MCF 10A (cell line): ENCODE results near the gene DDX56. TPM values are rescaled to one million over a fixed set of nuclear protein-coding genes. Genes with fewer than 3 reads are reported as not detected.

Source experiments
- BruUV-seq: library from RNA; stranded (reverse); fragments of 400-500 nt; replicated peaks from 2 replicates; lab custom pipeline; 2021; lab: Mats Ljungman, UMichigan
- CTCF ChIA-PET: fragments of 300-600 bp; sonication (Branson Sonifier 250); formaldehyde crosslinking; extraction: SDS; loops from one replicate; lab custom pipeline; 2021; ENCODE audit warnings: antibody characterized with exemption, inconsistent platforms; lab: Yijun Ruan, JAX
- POLR2A ChIA-PET: fragments of 300-600, 350-650 bp; sonication (Branson Sonifier 250); formaldehyde crosslinking; extraction: SDS; loops from one replicate; lab custom pipeline; 2020; ENCODE audit warnings: antibody characterized with exemption, inconsistent platforms; lab: Yijun Ruan, JAX
- DNase-seq: peaks from one replicate; pipeline ENCODE4 v3.0.0-alpha.2; 2018; ENCODE audit not compliant: unreplicated experiment
- H3K27ac Mint-ChIP-seq: one replicate; pipeline ENCODE4 v1.8.0; 2022; ENCODE audit warnings: mild to moderate bottlenecking, low read depth, mixed read lengths; ENCODE audit not compliant: unreplicated experiment
- H3K27me3 Mint-ChIP-seq: one replicate; pipeline ENCODE4 v1.8.0; 2022; ENCODE audit warnings: mixed read lengths; ENCODE audit not compliant: insufficient read depth, unreplicated experiment
- H3K36me3 Mint-ChIP-seq: one replicate; pipeline ENCODE4 v1.8.0; 2022; ENCODE audit warnings: mild to moderate bottlenecking, moderate library complexity, mixed read lengths; ENCODE audit not compliant: insufficient read depth, unreplicated experiment
- H3K4me1 Mint-ChIP-seq: one replicate; pipeline ENCODE4 v1.8.0; 2022; ENCODE audit warnings: mixed read lengths; ENCODE audit not compliant: insufficient read depth, unreplicated experiment
- H3K4me3 Mint-ChIP-seq: one replicate; pipeline ENCODE4 v1.8.0; 2022; ENCODE audit warnings: mild to moderate bottlenecking, moderate library complexity, mixed read lengths; ENCODE audit not compliant: unreplicated experiment
- H3K9me3 Mint-ChIP-seq: one replicate; pipeline ENCODE4 v1.8.0; 2022; ENCODE audit warnings: mixed read lengths; ENCODE audit not compliant: unreplicated experiment
- intact Hi-C: fragments of 100-400 bp; cut with micrococcal nuclease; formaldehyde crosslinking; loops from 2 replicates; pipeline ENCODE4 v1.14.1; 2022
- total RNA-seq: library from RNA; stranded (reverse); gene quantifications from 2 replicates; pipeline ENCODE4 v1.2.3, GENCODE V29; 2022
- TF ChIP-seq, protein P1 (sequence below): fragments of 200-600 bp; IDR thresholded peaks from one replicate; pipeline ENCODE4 v1.8.0; 2022; ENCODE audit warnings: antibody characterized with exemption, mild to moderate bottlenecking; ENCODE audit not compliant: unreplicated experiment

DDX56 gene
- total RNA-seq, 1 experiment from 2014 or later = 104 TPM

DNA sequence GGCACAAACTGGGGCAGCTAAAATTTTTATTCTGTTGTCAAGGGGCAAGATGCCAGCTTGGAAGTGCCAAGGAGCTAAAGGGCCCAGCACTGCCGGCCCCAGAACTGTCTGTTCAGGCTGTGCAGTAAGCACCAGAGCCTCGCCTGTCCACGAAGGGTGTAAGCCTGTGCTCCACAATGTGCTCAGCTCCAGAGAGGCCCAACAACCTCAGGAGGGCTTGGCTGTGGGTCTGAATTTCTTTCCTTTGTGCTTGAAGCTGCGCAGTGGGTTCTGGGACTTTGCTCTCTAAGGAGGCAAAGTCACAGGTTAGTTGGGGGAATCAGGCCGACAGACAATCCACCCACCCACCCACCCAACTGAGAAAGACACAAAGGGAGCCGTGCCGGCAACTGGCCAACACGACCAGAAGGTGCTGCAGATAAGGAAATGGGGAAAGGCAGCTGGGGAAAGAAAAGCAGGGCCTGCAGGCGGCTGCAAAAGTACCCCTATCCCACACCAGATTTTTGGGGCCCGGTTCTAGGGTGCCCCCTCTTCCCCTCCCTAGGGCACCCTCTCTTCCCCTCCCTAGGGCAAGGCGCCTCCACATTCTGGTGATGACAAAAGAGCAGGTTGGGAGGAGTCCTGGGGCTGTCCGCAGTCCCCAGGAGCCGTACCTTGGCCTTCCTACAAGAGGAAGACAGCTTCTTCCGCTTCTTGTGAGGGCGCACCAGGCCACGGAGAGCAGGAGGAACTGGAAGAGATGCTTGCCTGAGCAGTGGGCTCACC lies 7.7 kb downstream of the DDX56 start:
- Mint-ChIP-seq H3K36me3 (peaks cover 63% of the 10 kb centered on the region), H3K27ac (no peak overlapping the region), H3K27me3 (no peaks in the 10 kb centered on the region), H3K4me1 (peaks cover 16% of the 10 kb centered on the region), H3K9me3 (no peaks in the 10 kb centered on the region), H3K4me3 (no peak overlapping the region)
- TF ChIP-seq, protein P1, sequence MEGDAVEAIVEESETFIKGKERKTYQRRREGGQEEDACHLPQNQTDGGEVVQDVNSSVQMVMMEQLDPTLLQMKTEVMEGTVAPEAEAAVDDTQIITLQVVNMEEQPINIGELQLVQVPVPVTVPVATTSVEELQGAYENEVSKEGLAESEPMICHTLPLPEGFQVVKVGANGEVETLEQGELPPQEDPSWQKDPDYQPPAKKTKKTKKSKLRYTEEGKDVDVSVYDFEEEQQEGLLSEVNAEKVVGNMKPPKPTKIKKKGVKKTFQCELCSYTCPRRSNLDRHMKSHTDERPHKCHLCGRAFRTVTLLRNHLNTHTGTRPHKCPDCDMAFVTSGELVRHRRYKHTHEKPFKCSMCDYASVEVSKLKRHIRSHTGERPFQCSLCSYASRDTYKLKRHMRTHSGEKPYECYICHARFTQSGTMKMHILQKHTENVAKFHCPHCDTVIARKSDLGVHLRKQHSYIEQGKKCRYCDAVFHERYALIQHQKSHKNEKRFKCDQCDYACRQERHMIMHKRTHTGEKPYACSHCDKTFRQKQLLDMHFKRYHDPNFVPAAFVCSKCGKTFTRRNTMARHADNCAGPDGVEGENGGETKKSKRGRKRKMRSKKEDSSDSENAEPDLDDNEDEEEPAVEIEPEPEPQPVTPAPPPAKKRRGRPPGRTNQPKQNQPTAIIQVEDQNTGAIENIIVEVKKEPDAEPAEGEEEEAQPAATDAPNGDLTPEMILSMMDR = no peak
- intact Hi-C loops = loop anchor here (1.0 kb wide), 3 partner anchors 76 to 325 kb away; partner anchors contain the start of gene NUDCD3
- no TSS peak for BruUV-seq
- ChIA-PET CTCF (interaction anchor here (0.6 to 4.6 kb wide), 40 partner anchors 8 to 570 kb away, joined by 3 to 51 read pairs (median 4); partner anchors contain the start of genes DDX56, NUDCD3 and TMED4), POLR2A (interaction anchor here (0.6 to 6.7 kb wide), 9 partner anchors 7 to 342 kb away, joined by 3 to 55 read pairs (median 5); partner anchors contain the start of genes DDX56, NPC1L1 and NUDCD3)
- no peak for DNase-seq

DNA sequence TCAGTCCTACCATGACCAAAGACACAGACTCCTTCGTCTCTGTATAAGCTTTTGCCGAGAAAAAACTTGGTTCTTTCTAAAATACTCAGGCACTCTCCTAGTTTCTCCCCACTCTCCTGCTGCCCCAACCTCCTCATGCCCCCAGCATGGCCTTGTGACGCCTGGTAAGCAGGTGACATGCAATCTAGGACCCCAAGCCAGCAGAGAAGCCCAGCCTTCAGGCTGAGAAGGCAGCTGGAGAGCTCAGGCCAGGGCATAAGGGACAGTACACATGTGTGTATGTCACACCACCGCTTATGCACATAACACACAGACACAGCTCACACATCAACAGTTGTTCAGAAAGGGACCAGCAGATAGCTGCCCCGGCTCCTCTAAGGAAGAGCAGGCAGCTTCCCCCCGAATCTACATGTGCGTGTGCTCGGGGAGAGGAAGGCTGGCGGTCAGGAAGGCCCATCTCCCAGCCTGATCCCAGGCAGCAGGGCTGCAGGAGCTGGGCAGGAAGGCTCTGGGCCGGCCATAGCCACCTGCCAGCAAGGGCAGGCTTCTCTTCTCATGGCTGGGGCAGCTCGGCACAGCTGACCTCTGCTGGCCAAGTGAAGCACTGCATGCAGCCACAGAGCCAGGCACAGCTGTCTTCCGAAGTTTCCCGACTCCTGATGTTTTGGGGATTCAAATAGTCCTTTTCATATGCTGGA lies 8.5 kb downstream of the DDX56 start:
- Mint-ChIP-seq H3K9me3 (no peaks in the 10 kb centered on the region), H3K27me3 (no peaks in the 10 kb centered on the region), H3K4me3 (no peak overlapping the region), H3K36me3 (peaks cover 55% of the 10 kb centered on the region), H3K27ac (no peak overlapping the region), H3K4me1 (peaks cover 16% of the 10 kb centered on the region)
- CTCF ChIA-PET = interaction anchor here (0.6 to 4.6 kb wide), 45 partner anchors 9 to 571 kb away, joined by 3 to 51 read pairs (median 4); partner anchors contain the start of genes DDX56, NUDCD3 and TMED4
- TF ChIP-seq, protein P1 = peak; percentile 95
- POLR2A ChIA-PET = interaction anchor here (0.7 to 6.7 kb wide), 11 partner anchors 8 to 341 kb away, joined by 3 to 55 read pairs (median 5); partner anchors contain the start of genes DDX56, NPC1L1, NUDCD3 and OGDH
- no TSS peak for BruUV-seq
- DNase-seq = peak; percentile 62
- intact Hi-C loops = loop anchor here (1.0 kb wide), 3 partner anchors 75 to 324 kb away; partner anchors contain the start of gene NUDCD3

DNA sequence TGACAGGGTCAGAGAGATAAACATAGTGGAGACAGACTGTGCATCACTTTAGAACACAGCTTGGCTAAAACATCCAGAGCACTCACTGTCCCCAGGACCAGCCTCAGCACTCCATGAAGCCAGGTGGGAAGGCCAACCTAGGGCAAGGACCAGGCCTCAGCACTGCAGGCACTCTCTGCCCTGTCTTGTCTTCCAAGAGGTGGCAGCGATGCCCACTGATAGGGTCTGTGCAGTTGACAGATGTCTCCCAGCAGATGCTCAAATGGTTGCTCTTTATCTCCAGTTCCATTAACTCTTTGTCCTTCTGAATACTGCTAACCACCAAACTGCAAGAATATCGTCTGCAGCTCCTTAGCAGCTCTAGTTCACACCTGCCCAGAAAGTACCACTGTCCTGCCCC lies 9.1 kb downstream of the DDX56 start:
- TF ChIP-seq, protein P1 = no peak

More for the DNA sequence above, 9.1 kb downstream of the DDX56 start:
- Mint-ChIP-seq H3K36me3 (peaks cover 49% of the 10 kb centered on the region), H3K27ac (no peak overlapping the region), H3K27me3 (no peaks in the 10 kb centered on the region), H3K4me3 (no peak overlapping the region), H3K9me3 (no peaks in the 10 kb centered on the region), H3K4me1 (peaks cover 16% of the 10 kb centered on the region)
- intact Hi-C loops = loop anchor here (1.0 kb wide), 3 partner anchors 74 to 323 kb away; partner anchors contain the start of gene NUDCD3
- CTCF ChIA-PET = interaction anchor here (0.6 to 4.6 kb wide), 31 partner anchors 8 to 362 kb away, joined by 3 to 51 read pairs (median 5); partner anchors contain the start of genes DDX56, NUDCD3 and TMED4
- no peak for DNase-seq
- POLR2A ChIA-PET = interaction anchor here (0.7 to 6.7 kb wide), 10 partner anchors 8 to 341 kb away, joined by 3 to 55 read pairs (median 4); partner anchors contain the start of genes DDX56, NPC1L1, NUDCD3 and OGDH
- no TSS peak for BruUV-seq
